NCI-H2196 (cell line): ENCODE results near the gene MED14.

Experiments used
- DNase-seq: peaks from one replicate; lab custom pipeline; 2025; ENCODE audit not compliant: unreplicated experiment; lab: John Stamatoyannopoulos, UW

Gene MED14

DNA sequence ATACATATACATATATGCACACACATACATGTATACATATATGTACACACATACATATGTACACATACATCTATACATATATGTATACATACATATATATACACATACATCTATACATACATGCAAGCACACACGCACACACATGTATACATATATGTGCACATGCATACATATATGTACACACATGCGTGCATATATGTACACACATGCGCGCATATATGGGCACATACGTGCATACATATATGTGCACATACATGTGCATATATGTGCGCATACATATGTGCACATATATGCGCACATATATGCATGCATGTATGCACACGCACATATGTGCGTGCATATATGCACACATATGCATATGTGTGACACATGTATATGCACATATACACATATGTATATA lies 119.4 kb downstream of the MED14 start:
- no peak for DNase-seq

DNA sequence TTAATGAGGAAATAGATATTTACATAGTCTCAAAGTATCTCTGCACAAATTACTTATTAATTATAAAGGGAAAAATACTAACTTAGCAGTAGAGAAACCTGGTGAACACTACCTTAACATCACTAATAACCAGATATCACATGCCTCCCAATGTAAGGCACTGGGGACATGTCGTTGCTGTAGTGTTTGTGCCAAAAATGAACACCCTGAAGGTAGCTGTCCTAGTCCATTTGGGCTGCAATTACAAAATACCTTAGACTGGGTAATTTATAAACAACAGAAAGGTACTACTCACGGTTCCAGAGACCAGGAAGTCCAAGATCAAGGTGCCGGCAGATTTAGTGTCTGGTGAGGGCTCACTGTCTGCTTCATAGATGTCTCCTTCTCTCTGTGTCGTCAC lies 122.8 kb downstream of the MED14 start:
- DNase-seq: no peak

DNA sequence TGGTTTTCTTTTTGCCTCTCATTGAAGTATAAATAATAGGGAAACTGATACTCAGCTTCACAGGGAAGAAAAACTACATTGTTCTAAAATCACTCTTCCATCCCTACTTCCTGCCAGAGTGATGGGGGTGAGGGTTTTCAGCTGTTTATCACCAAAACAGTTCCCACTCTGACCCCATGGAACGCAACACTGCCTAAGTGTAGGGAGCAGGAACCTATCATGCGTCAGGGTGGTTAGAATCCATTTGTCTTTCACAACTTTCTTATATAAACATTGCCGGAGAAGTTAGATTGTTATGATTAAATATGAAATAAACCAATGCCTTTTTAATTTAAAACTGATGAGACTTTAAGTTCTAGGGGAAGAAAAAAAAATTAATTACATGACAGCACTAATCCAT lies 128.0 kb downstream of the MED14 start:
- DNase-seq: no peak

DNA sequence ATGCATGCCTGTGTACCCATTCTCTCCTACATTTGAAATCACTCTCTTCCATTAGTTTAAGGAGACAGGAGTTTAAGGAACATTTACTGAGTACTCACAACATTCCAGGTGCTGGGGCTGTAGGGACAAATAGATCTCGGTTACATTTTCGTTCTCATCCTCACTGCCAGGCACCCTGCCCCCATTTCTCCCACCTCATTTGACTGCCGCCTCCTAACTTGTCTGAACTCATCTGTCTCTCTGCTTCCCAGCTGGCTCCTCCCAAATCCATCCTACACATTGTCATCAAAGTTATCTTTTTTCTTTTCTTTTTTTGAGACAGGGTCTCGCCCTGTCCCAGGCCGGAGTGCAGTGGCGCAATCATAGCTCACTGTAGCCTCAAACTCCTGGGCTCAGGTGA lies 131.9 kb downstream of the MED14 start:
- no peak for DNase-seq
